ENCODE measurements around the gene MAP3K14. TPM values are rescaled to one million over a fixed set of nuclear protein-coding genes. Genes with fewer than 3 reads are reported as not detected.

Gene MAP3K14
- total RNA-seq, 1 experiment from 2014 or later: 7.8 TPM

- Histone ChIP-seq H4K8ac (replicated peaks; ENCODE audit: insufficient read length, low read depth, low read length) (no peak overlapping the region), H3K4me2 (ENCODE audit: insufficient read depth, insufficient read length, low read length) (no peak overlapping the region), H4K5ac (ENCODE audit: insufficient read length, low read depth, low read length) (no peak overlapping the region), H3T11ph (ENCODE audit: low read length) (no peak overlapping the region), H4K91ac (ENCODE audit: insufficient read length, low read depth, low read length) (no peak overlapping the region), H4K20me1 (ENCODE audit: control insufficient read depth, insufficient read depth, insufficient read length) (no peaks in the 10 kb centered on the region), H3K18ac (ENCODE audit: insufficient read length, low read depth, low read length) (no peak overlapping the region), H3K56ac (ENCODE audit: insufficient read length, low read depth, low read length) (no peak overlapping the region), H3K79me1 (ENCODE audit: insufficient read depth, low read depth, low read length, poor library complexity, severe bottlenecking) (no peaks in the 10 kb centered on the region), H2BK12ac (ENCODE audit: insufficient read length, low read depth, low read length) (no peak overlapping the region), H3K9me3 (ENCODE audit: control insufficient read depth, low read depth, low read length) (no peaks in the 10 kb centered on the region), H3K23ac (ENCODE audit: insufficient read length, low read depth, low read length) (no peak overlapping the region), H3K9ac (ENCODE audit: extremely low read depth, insufficient read length, low read length) (no peak overlapping the region), H3K27ac (ENCODE audit: insufficient read length, low read depth, low read length) (no peak overlapping the region), H2AK5ac (ENCODE audit: insufficient read length, low read length) (no peak overlapping the region), H3K79me2 (ENCODE audit: insufficient read depth, low read length) (no peaks in the 10 kb centered on the region), H2BK120ac (ENCODE audit: low read depth, low read length, poor library complexity, severe bottlenecking) (no peak overlapping the region), H2BK15ac (ENCODE audit: low read depth, low read length) (no peak overlapping the region), H3K27me3 (ENCODE audit: insufficient read depth, low read length) (no peaks in the 10 kb centered on the region; the same call in 1 of the 2 replicates), H3K14ac (ENCODE audit: insufficient read depth, low read length) (no peak overlapping the region), H2BK20ac (ENCODE audit: low read depth, low read length, poor library complexity, severe bottlenecking) (no peak overlapping the region), H2BK5ac (ENCODE audit: insufficient read length, low read length) (no peak overlapping the region), H3K23me2 (ENCODE audit: insufficient read length, low read depth, low read length, poor library complexity, severe bottlenecking) (no peaks in the 10 kb centered on the region), H2AFZ (ENCODE audit: low read length) (no peak overlapping the region), H3K4me1 (ENCODE audit: insufficient read depth, low read length) (peaks cover 4% of the 10 kb centered on the region; the same call in 1 of the 2 replicates), H3K4ac (ENCODE audit: low read depth, low read length) (no peak overlapping the region)
- Mint-ChIP-seq H3K4me3 (no peak overlapping the region), H3K4me1 (peaks cover 25 to 47% of the 10 kb centered on the region in 2 experiments), H3K9me3 (no peaks in the 10 kb centered on the region; a peak in 2 of 5 replicates), H3K27me3 (ENCODE audit: low read depth) (peaks cover 23% of the 10 kb centered on the region), H3K36me3 (ENCODE audit: insufficient read depth in 1 of 3, low read depth in 3 of 3) (no peaks in the 10 kb centered on the region), H3K27ac (no peak overlapping the region)
- TF ChIP-seq CTCF (conservative IDR thresholded peaks at IDR 0.05): no peak
- no peak for DNase-seq
- no CpG with 5 or more reads among the region's 9 CpGs for WGBS (ENCODE audit: extremely low coverage, insufficient read length, low lambda C conversion rate)
Observed at GRCh38 chr17:45232514-45233422, 84.1 kb downstream of the MAP3K14 start.
